Fibroblast of villous mesenchyme (primary cell): ENCODE results near the gene WNT9B. TPM values are rescaled to one million over a fixed set of nuclear protein-coding genes. Genes with fewer than 3 reads are reported as not detected.

Source experiments
- DNase-seq: peaks from one replicate; pipeline ENCODE4 v3.0.0-alpha.2; 2010; ENCODE audit warnings: low read depth
- H3K4me3 ChIP-seq: 2 replicates; pipeline ENCODE4 v1.5.1; 2011; ENCODE audit warnings: low read depth, mild to moderate bottlenecking, low read length
- CTCF ChIP-seq: IDR thresholded peaks from 2 replicates; pipeline ENCODE4 v1.5.1; 2012; ENCODE audit warnings: low read depth, mild to moderate bottlenecking, low read length; ENCODE audit not compliant: insufficient read depth
- total RNA-seq: library from RNA; depleted of rRNA; stranded (reverse); fragments of >200 nt; gene quantifications from 2 replicates; pipeline ENCODE4 v1.2.3, GENCODE V29; 2012

WNT9B gene
- total RNA-seq, 1 donor, result not detected

- no peak for DNase-seq
- no peak for TF ChIP-seq CTCF
- H3K4me3 ChIP-seq, result no peak overlapping the region
These were observed 26.7 kb downstream of the WNT9B start for GRCh38 chr17:46878055-46878454.

- TF ChIP-seq CTCF, result no peak
- no peak overlapping the region for H3K4me3 ChIP-seq
- DNase-seq, result no peak
These were observed 27.7 kb downstream of the WNT9B start for GRCh38 chr17:46879101-46879500.

- H3K4me3 ChIP-seq, result no peak overlapping the region
- DNase-seq, result no peak
- TF ChIP-seq CTCF, result no peak
These were observed 29.6 kb downstream of the WNT9B start for GRCh38 chr17:46881015-46881414.

GRCh38 chr17:46882666-46883065 is 31.3 kb downstream of the WNT9B start:
- no peak for DNase-seq
- no peak overlapping the region for H3K4me3 ChIP-seq
- TF ChIP-seq CTCF, result no peak

- no peak for DNase-seq
- no peak overlapping the region for H3K4me3 ChIP-seq
- no peak for TF ChIP-seq CTCF
These were observed 32.6 kb downstream of the WNT9B start for GRCh38 chr17:46883871-46884520.

- no peak for TF ChIP-seq CTCF
- DNase-seq, result no peak
- H3K4me3 ChIP-seq, result no peak overlapping the region
These were observed 33.2 kb downstream of the WNT9B start for GRCh38 chr17:46884552-46884951.
